LHCN-M2 (cell line): ENCODE measurements around the gene LRRFIP1. TPM values are rescaled to one million over a fixed set of nuclear protein-coding genes. Genes with fewer than 3 reads are reported as not detected.

ENCODE experiments used
- DNase-seq: peaks from one replicate; pipeline ENCODE4 v3.0.0-alpha.2; 2012; ENCODE audit warnings: low read depth
- total RNA-seq: library from RNA; depleted of rRNA; stranded (reverse); fragments of >200 nt; gene quantifications from 2 replicates; pipeline ENCODE4 v1.2.3, GENCODE V29; 2014

LRRFIP1 gene
- total RNA-seq, 1 experiment from 2014 or later = 60.7 TPM

DNA sequence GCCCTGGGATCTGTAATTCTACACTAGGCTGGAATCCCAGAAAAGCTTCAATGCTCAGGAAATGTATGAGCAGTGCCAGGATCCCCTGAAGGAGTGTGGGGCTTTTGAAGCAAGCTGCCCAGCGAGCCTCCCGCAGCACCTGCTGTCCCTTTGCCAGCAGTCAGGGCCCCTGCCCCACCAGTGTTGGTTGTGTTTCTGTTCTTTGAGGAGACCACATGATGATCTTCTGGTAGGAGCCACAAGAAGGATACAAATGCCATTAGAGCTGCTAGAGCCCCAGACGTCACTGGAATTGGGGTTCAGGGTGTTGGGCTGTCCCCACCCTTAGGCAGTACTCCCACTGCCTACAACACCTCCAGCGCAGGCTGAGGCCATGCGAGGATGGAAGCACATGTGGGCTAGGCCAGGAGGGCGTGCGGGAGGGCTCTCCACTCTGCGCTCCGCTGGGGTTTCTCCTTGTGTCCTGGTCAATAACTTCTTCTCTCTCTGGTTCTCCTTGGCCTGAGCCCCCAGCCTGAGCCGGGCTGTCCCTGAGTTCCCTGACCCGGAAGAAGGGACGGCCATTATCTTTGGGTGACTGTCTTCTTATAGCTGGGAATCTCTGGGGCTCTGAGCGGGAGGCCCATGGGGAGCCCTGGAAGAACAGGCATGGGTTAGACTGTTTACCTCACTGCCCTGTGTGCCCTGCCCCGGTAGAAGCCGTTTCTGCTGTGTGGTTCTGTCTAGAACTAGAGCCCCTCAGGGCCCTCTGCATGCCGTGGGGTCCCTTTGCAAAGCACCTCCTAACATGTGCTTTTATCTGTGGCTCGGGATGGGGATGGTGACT, 73.9 kb downstream of the LRRFIP1 start:
- DNase-seq = no peak

DNA sequence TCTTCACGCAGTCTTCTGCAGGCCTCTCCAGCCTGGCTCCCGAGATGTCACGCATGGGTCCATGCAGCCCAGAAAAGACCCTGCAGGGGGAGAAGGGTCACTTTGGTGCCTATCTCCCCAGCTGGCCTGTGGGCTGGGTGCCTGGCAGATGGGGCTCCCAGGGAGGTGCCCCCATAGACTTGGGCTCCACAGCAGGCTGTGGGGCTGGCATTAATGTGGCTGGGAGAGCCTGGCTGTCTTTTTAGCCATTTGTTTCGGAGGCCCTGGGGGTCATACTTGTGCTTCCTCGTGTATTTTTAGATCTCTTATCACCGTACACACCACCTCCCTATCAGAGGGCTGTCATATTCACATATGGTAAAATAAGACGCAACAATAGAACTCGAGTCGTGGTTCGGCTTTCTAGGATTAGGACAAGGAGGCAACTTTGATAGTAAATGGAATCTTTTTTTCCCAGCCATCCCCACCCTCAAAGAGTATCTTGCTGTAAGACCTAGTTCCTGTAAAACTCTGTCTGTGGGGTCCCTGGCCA, 74.5 kb downstream of the LRRFIP1 start:
- DNase-seq = no peak

- DNase-seq = peak; percentile 51
These were observed 75.3 kb downstream of the LRRFIP1 start for GRCh38 chr2:237702441-237703391.

DNA sequence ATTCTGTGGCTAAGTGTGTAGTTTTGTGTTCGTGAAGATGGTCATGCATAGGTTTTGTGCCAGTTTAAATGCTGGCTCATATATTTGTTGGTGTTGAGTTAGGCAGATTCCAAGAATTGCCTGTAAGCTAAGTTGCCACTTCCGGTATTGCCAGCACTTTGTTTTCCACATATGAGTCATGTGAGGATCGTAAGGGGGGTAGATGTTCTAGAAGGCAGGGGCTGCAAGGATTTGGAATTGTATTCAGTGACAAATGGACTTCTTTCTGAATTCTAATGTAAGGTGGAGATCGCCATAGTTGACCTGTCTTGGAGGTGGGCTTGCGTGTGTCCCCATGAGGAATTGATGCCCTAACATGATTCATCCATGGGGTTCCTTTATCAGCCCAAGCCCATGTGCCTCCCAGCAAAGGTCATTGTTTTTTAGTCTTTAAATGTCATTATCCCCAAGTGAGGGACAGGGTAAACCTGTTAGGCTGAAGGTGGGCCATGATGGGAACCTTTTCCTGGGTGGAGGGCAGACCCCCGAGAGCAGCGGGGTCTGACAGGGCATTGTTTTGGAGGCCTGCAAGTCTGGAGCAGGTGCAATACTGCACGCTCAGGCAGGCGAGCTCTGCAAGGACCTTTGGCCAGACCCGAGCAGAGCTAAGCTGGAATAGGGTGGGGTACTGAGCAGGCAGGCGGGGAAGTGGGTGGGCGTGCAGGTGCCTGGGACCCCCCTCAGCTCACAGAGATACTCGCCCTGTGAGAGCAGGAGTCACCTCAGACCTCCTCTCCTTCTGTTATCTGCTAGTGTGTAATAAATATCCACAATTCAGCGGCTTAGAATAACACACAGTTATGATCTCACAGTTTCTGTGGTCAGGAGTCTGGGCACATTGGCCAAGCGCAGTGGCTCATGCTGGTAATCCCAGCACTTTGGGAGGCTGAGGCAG, 77.4 kb downstream of the LRRFIP1 start:
- peak; percentile 73 for DNase-seq

DNA sequence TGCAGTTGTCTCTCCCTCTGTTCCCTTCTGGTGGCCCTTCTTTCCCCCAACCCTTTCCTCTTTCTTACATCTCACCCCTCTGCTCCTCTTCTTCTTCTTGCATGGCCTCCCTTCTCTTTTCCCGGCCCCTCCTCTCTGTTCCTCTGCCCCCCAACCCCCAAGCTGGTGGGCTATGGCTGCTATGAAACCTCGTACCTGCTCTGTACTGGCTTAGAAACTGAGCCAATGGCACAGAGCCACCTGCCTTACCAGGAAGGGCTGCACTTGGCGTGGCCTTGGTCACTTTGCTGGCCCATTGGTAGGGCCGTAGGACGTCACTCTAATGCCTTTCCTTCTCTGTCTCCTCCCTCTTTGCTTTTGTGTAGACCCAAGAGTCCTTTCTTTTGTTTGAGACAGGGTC, 78.9 kb downstream of the LRRFIP1 start:
- no peak for DNase-seq

DNA sequence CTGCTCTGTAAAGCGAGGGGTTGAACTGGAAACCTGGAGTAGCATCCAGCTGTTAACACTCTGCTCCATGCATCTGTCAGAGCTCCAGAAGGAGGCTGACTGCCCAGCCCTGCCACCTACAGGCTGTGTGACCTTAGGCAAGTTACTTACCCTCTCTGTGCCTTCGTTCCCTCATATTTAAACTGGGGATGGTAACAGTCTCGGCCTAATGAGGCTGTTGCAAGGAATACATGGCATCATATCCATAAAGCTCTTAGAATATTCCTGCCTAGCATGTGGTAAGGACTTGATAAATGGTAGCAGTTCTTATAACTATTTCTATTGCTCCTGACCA, 80.6 kb downstream of the LRRFIP1 start:
- DNase-seq = no peak

GRCh38 chr2:237708491-237708890, 81.1 kb downstream of the LRRFIP1 start:
- no peak for DNase-seq

GRCh38 chr2:237708961-237709360, 81.6 kb downstream of the LRRFIP1 start:
- DNase-seq = peak; percentile 23

DNA sequence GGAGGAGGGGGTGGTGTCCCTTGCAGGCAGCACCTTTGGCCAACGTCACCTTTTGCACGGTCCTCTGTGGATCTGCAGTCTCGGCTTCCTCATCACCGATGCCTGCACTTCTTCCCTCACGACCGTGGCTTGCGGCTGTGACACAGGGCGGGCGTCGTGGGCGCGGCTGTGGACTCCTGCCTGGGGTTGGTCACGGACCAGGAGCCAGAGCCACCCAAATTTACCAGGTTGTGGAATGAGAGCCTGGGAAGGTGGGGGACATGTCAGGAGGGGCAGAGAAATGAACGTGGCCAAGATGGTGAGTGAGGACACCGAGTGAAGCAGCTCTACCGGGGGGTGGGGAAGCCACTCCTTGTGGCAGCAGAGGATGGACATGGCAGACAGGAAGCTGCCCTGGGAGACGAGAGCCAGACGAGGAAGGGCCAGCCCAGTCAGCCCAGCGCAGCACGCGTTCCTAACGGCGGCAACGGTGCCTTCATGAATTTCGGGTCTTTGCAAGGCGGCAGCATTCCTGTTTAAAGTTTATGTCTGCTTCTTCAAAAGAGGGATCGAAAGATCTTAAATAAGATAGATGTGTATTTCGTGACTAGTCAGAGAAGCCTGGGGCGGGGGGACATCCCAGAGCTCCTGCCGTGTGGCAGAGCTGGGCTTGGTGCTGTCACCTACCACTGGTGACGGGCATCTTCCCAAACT, 84.2 kb downstream of the LRRFIP1 start:
- DNase-seq = no peak

- DNase-seq = no peak
These were observed 85.3 kb downstream of the LRRFIP1 start for GRCh38 chr2:237712477-237713377.

DNA sequence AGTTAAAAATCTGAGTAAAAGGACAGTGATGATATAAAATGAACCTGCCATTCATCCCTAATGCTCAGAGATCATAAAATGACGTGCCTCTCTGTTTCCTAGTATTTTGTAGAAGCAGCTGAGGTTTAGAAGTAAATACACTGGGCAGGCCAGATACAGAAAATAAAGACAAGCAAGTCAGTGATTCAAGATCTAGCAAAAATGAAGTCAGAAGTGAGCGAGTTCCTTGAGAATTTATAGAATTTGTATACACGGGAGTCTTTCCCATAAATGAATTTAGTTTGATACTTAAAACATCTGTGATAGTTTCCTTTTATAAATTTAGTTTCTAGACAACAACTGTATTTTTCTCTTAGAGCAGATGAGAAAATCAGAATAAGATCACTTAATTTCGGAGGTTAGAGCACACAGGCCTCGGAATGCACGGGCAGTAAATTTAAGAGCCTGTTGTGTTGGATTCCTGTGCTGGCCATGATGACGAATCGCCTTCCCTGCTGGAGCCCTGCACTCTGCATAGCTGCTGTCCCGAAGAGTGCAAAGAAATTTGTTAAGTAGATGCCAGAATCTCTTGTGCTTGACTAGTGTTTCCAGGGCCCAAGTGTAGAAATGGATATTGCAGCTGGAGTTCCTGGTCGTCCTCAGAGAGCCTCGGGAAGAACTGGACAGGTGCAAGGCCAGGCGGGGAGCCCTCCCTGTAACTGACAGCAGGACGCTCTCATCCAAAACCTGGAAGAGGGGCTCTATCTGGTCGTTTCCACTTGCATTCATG, 87.5 kb downstream of the LRRFIP1 start:
- DNase-seq = peak; percentile 78

GRCh38 chr2:237715459-237715947, 88.1 kb downstream of the LRRFIP1 start:
- no peak for DNase-seq

DNA sequence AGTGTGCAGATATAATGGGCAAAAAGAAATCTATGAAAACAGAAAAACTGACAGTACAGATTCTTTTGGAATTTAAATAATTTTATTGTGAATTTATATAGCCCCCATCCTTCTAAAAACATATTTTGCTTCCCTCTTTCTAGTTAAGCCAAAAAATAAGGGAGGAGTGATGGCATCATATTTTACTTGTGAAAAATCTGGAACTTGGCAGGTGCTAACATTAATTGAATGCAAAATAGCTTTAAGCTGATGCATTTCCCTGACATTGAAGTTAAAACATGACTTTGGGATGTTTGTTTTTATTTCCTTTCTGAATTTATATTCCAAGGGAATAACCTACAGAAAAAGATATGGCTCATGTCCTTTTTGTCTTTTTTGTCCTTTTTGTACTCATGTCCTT, 88.6 kb downstream of the LRRFIP1 start:
- DNase-seq = no peak

DNA sequence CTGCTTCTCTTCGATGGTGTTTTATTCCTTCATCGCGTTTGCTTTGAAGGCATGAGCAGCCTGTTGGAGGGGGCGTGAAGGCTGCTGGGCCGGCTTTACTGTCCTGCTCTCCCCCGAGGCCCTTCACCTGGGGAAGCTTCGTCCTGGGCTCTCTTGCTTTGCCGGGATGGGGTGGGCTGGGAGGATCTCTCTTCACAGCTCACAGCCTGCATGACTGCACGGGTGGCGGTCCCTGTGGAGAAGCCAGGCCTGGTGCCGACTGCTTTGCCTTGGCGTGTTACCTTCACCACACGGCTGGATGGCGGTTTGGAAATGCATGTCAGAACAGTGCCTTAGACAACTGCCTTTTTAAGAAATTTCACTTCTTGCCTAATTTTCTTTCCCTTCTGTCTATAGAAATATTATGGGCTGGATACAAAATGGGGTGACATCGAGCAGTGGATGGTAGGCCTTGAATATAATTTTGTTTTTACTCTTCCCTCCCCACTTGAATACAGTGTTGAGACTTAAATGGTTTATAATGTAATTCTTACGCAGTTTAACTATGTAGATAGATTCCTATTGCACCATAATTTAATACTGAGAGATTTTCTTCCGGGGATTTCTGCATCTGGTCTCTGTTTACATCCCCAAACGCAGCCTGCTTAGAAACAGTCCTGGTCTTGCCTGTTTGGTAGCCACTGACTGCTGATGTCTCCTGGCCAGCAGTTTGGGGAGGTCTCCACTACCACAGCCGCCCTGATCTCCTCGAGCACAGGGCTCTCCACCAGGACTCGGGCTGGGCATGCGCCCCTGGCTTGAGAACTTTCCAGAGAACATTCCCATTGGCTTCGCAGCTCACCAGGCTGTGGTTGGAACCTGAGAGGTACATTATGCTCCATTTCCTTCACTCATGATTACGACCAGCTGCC, 90.2 kb downstream of the LRRFIP1 start:
- DNase-seq = no peak

DNA sequence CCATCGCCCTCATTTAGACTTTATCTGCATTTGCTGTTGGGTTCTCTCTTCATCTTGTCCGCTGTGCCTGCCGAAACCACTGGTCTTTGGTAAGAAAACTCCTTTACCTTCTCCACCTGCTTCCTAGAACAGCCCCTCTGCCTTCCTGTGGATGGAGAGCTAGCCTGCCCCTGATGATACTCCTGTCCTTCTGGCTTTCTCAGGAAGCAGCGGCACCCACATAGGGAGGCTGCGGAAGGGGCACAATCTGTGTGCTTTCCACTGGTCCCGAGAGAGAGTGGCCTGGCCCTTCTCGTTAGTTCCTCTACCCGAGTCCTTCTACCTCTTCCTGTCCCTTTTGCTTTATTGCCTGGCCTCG, 90.9 kb downstream of the LRRFIP1 start:
- DNase-seq = no peak

GRCh38 chr2:237720444-237720843, 93.1 kb downstream of the LRRFIP1 start:
- no peak for DNase-seq

- peak; percentile 64 for DNase-seq
These were observed 93.6 kb downstream of the LRRFIP1 start for GRCh38 chr2:237720957-237721356.

GRCh38 chr2:237721458-237721857, 94.1 kb downstream of the LRRFIP1 start:
- DNase-seq = no peak
